H1 (cell line): ENCODE measurements around the gene LTBR. TPM values are rescaled to one million over a fixed set of nuclear protein-coding genes. Genes with fewer than 3 reads are reported as not detected.

Source experiments
- CTCF ChIA-PET: fragments of 300-600 bp; sonication (Branson Sonifier 250); formaldehyde crosslinking; loops from one replicate; lab custom pipeline; 2021; ENCODE audit not compliant: partially characterized antibody; lab: Charles Lee
- POLR2A ChIA-PET: fragments of 300-600 bp; sonication (Branson Sonifier 250); formaldehyde crosslinking; loops from one replicate; lab custom pipeline; 2021; ENCODE audit warnings: inconsistent platforms; ENCODE audit not compliant: partially characterized antibody; lab: Charles Lee
- DNase-seq, 2 experiments: peaks; one replicate each; pipeline versions ENCODE4 v3.0.0 to v3.0.0-alpha.2; 2010 to 2022; ENCODE audit warnings: low spot score in 2 of 2, low read depth in 1 of 2, mixed read lengths in 1 of 2
- FAIRE-seq: peaks from 2 replicates; lab custom pipeline; 2011; peaks lifted over from hg19 to GRCh38; lab: Jason Lieb, UNC
- H2AFZ ChIP-seq: 2 replicates; pipeline ENCODE4 v1.8.1; 2012; ENCODE audit warnings: low read length, inconsistent platforms
- H2AK5ac ChIP-seq: 2 replicates; pipeline ENCODE4 v1.6.1; 2013; ENCODE audit warnings: low read depth, low read length
- H2BK120ac ChIP-seq: replicated peaks from 2 replicates; pipeline ENCODE3; 2013; ENCODE audit warnings: low read depth, low read length, inconsistent platforms
- H2BK12ac ChIP-seq: 2 replicates; pipeline ENCODE4 v1.6.1; 2013; ENCODE audit warnings: low read depth, low read length
- H2BK15ac ChIP-seq: 2 replicates; pipeline ENCODE4 v1.6.1; 2013; ENCODE audit warnings: low read length
- H2BK20ac ChIP-seq: 2 replicates; pipeline ENCODE4 v1.6.1; 2013; ENCODE audit warnings: low read length
- H2BK5ac ChIP-seq: 2 replicates; pipeline ENCODE4 v1.6.1; 2013; ENCODE audit warnings: low read depth, low read length
- H3K14ac ChIP-seq: 2 replicates; pipeline ENCODE4 v1.6.1; 2013; ENCODE audit warnings: inconsistent platforms; ENCODE audit not compliant: insufficient read length
- H3K18ac ChIP-seq: 2 replicates; pipeline ENCODE4 v1.6.1; 2013; ENCODE audit warnings: low read length; ENCODE audit errors: extremely low read depth
- H3K23ac ChIP-seq: 2 replicates; pipeline ENCODE4 v1.6.1; 2013; ENCODE audit warnings: inconsistent platforms; ENCODE audit not compliant: insufficient read length
- H3K23me2 ChIP-seq: 2 replicates; pipeline ENCODE4 v1.6.1; 2013; ENCODE audit warnings: low read depth, low read length
- H3K27ac ChIP-seq: 2 replicates; pipeline ENCODE4 v1.6.1; 2011; ENCODE audit warnings: low read depth, low read length, inconsistent platforms
- H3K27me3 ChIP-seq, 4 experiments: replicated peaks in 1 of 4; 1 replicate in 1 of 4; 2 replicates in 3 of 4; pipeline versions ENCODE4 v1.6.1 to v1.8.1; 2011 to 2013; ENCODE audit warnings: low read length in 3 of 4, mild to moderate bottlenecking in 3 of 4, inconsistent platforms in 2 of 4, mixed read lengths in 2 of 4, moderate library complexity in 1 of 4; ENCODE audit not compliant: control insufficient read depth in 3 of 4, insufficient read depth in 3 of 4; ENCODE audit errors: extremely low read depth in 1 of 4
- H3K36me3 ChIP-seq, 4 experiments: 2 replicates each; pipeline versions ENCODE4 v1.6.1 to v1.8.1; 2011 to 2013; ENCODE audit warnings: mild to moderate bottlenecking in 4 of 4, low read length in 3 of 4, moderate library complexity in 2 of 4, control low read depth in 1 of 4, inconsistent platforms in 1 of 4; ENCODE audit not compliant: insufficient read depth in 4 of 4, control insufficient read depth in 2 of 4
- H3K4ac ChIP-seq: replicated peaks from 2 replicates; pipeline ENCODE3; 2013; ENCODE audit warnings: low read length, low read depth, mixed read lengths, inconsistent platforms; ENCODE audit not compliant: insufficient read length
- H3K4me1 ChIP-seq, 4 experiments: replicated peaks in 1 of 4; 1 replicate in 1 of 4; 2 replicates in 3 of 4; pipeline versions ENCODE4 v1.6.1 to v1.8.1; 2011 to 2013; ENCODE audit warnings: low read length in 3 of 4, inconsistent platforms in 2 of 4, mixed read lengths in 1 of 4; ENCODE audit not compliant: insufficient read depth in 4 of 4, control insufficient read depth in 3 of 4
- H3K4me2 ChIP-seq, 2 experiments: 2 replicates each; pipeline versions ENCODE4 v1.6.1 to v1.8.1; 2011 to 2013; ENCODE audit warnings: low read depth in 2 of 2, low read length in 2 of 2, control low read depth in 1 of 2, inconsistent platforms in 1 of 2, mild to moderate bottlenecking in 1 of 2; ENCODE audit not compliant: insufficient read depth in 1 of 2
- H3K4me3 ChIP-seq, 4 experiments: fragments of 200-600, 300-600 bp in 1 of 4; sonication (generic), shearing (Covaris generic), sonication (Bioruptor Twin) in 1 of 4; 2 replicates each; pipeline versions ENCODE4 v1.5.1 to v1.8.1; 2011 to 2016; ENCODE audit warnings: low read length in 4 of 4, low read depth in 3 of 4, control low read depth in 2 of 4, inconsistent platforms in 2 of 4, mild to moderate bottlenecking in 2 of 4, mixed read lengths in 1 of 4, moderate library complexity in 1 of 4; ENCODE audit not compliant: insufficient read depth in 2 of 4; ENCODE audit errors: extremely low read depth in 1 of 4
- H3K56ac ChIP-seq: replicated peaks from 2 replicates; pipeline ENCODE3; 2013; ENCODE audit warnings: low read depth, mild to moderate bottlenecking, mixed read lengths, low read length, inconsistent platforms; ENCODE audit not compliant: insufficient read length
- H3K79me1 ChIP-seq: 2 replicates; pipeline ENCODE4 v1.6.1; 2013; ENCODE audit warnings: low read depth, low read length, control low read depth
- H3K79me2 ChIP-seq, 2 experiments: 2 replicates each; pipeline versions ENCODE4 v1.6.1 to v1.8.1; 2012 to 2013; ENCODE audit warnings: low read length in 2 of 2, mild to moderate bottlenecking in 2 of 2, inconsistent platforms in 1 of 2; ENCODE audit not compliant: insufficient read depth in 2 of 2, control insufficient read depth in 1 of 2
- H3K9ac ChIP-seq, 4 experiments: replicated peaks in 1 of 4; 1 replicate in 1 of 4; 2 replicates in 3 of 4; pipeline versions ENCODE4 v1.6.1 to v1.8.1; 2011 to 2013; ENCODE audit warnings: low read depth in 3 of 4, low read length in 3 of 4, control low read depth in 2 of 4, mild to moderate bottlenecking in 2 of 4, moderate library complexity in 2 of 4, inconsistent platforms in 1 of 4; ENCODE audit errors: extremely low read depth in 1 of 4
- H3K9me3 ChIP-seq, 2 experiments: 2 replicates each; pipeline versions ENCODE4 v1.6.1 to v1.8.1; 2012 to 2013; ENCODE audit warnings: mild to moderate bottlenecking in 2 of 2, moderate library complexity in 2 of 2, control low read depth in 1 of 2, inconsistent platforms in 1 of 2, low read depth in 1 of 2, low read length in 1 of 2, mixed read lengths in 1 of 2; ENCODE audit not compliant: insufficient read depth in 2 of 2
- H4K20me1 ChIP-seq, 2 experiments: replicated peaks in 1 of 2; 2 replicates each; pipeline versions ENCODE3 to v1.8.1; 2011 to 2013; ENCODE audit warnings: inconsistent platforms in 2 of 2, low read length in 2 of 2, mild to moderate bottlenecking in 1 of 2; ENCODE audit not compliant: insufficient read depth in 2 of 2, control insufficient read depth in 1 of 2
- H4K5ac ChIP-seq: 2 replicates; pipeline ENCODE4 v1.6.1; 2013; ENCODE audit warnings: low read length, low read depth, mixed read lengths, inconsistent platforms; ENCODE audit not compliant: insufficient read length
- H4K8ac ChIP-seq: 2 replicates; pipeline ENCODE4 v1.8.0; 2013; ENCODE audit warnings: mild to moderate bottlenecking, moderate library complexity, low read length, inconsistent platforms; ENCODE audit not compliant: insufficient read depth; ENCODE audit errors: extremely low read depth
- H4K91ac ChIP-seq: replicated peaks from 2 replicates; pipeline ENCODE3; 2013; ENCODE audit warnings: low read length, mixed read lengths, inconsistent platforms; ENCODE audit not compliant: insufficient read length
- CHD2 ChIP-seq: IDR thresholded peaks from 2 replicates; pipeline ENCODE4 v1.6.1; 2012; ENCODE audit warnings: low read length, improper control_type of control experiment
- EP300 ChIP-seq, 2 experiments: IDR thresholded peaks; 1 replicate in 1 of 2; 2 replicates in 1 of 2; pipeline ENCODE4 v1.6.1; 2011 to 2012; ENCODE audit warnings: low read depth in 2 of 2, low read length in 2 of 2, mild to moderate bottlenecking in 2 of 2, borderline replicate concordance in 1 of 2, inconsistent platforms in 1 of 2, moderate library complexity in 1 of 2
- HDAC2 ChIP-seq, 2 experiments: fragments of 300-600 bp in 1 of 2; sonication (generic) in 1 of 2; IDR thresholded peaks; 2 replicates each; pipeline ENCODE4 v1.6.1; 2011 to 2012; ENCODE audit warnings: low read depth in 2 of 2, low read length in 2 of 2, mild to moderate bottlenecking in 2 of 2, moderate library complexity in 2 of 2, borderline replicate concordance in 1 of 2, inconsistent platforms in 1 of 2
- JUN ChIP-seq: IDR thresholded peaks from 2 replicates; pipeline ENCODE4 v1.6.1; 2011; ENCODE audit warnings: low read depth, mild to moderate bottlenecking, improper control_type of control experiment, low read length
- MAFK ChIP-seq: IDR thresholded peaks from 2 replicates; pipeline ENCODE4 v1.6.1; 2012; ENCODE audit warnings: low read depth, mild to moderate bottlenecking, improper control_type of control experiment, low read length
- SIN3A ChIP-seq, 2 experiments: IDR thresholded peaks in 1 of 2; conservative IDR thresholded peaks in 1 of 2; 2 replicates each; pipeline ENCODE4 v1.6.1; 2011 to 2012; ENCODE audit warnings: low read length in 2 of 2, improper control_type of control experiment in 1 of 2, low read depth in 1 of 2, mild to moderate bottlenecking in 1 of 2
- SP2 ChIP-seq: IDR thresholded peaks from 2 replicates; pipeline ENCODE4 v1.6.1; 2012; ENCODE audit warnings: mild to moderate bottlenecking, low read length, inconsistent platforms
- WGBS, 2 experiments: shearing (Covaris generic) in 1 of 2; methylation state at CpG; one replicate each; pipeline versions ENCODE4 v1.1.6 to v1.1.7; 2013 to 2015; ENCODE audit warnings: low lambda C conversion rate in 2 of 2, mixed read lengths in 2 of 2, inconsistent platforms in 1 of 2, low coverage in 1 of 2, missing lambda C conversion rate in 1 of 2; ENCODE audit not compliant: insufficient replicate concordance in 2 of 2, insufficient coverage in 1 of 2, insufficient read length in 1 of 2; ENCODE audit errors: extremely low coverage in 1 of 2, missing lambda C conversion rate in 1 of 2; 5-methylcytosine and 5-hydroxymethylcytosine counted together
- polyA plus RNA-seq, 7 experiments: library from polyadenylated mRNA; depleted of rRNA in 3 of 7; stranded (reverse) in 5 of 7; unstranded in 2 of 7; fragments of >200 nt in 5 of 7; fragments of 200-250 nt in 2 of 7; gene quantifications; 1 replicate in 5 of 7; 2 replicates in 1 of 7; 4 replicates in 1 of 7; pipeline versions ENCODE4 v1.2.1 to v1.2.3, GENCODE V29; 2011 to 2013; ENCODE audit warnings: missing spikeins in 2 of 7, mixed read lengths in 2 of 7
- total RNA-seq: library from RNA; stranded (reverse); fragmentation: NEBNext Ultra II Directional; extraction: Animal tissue kit (Norgen Biotek cat#: 25700); gene quantifications from 2 replicates; pipeline ENCODE4 v1.2.1, GENCODE V29; 2021
- TF ChIP-seq, protein P1 (sequence below), 3 experiments: IDR thresholded peaks; 1 replicate in 2 of 3; 2 replicates in 1 of 3; pipeline versions ENCODE4 v1.5.1 to v1.6.1; 2011; ENCODE audit warnings: low read length in 3 of 3, mild to moderate bottlenecking in 3 of 3, inconsistent platforms in 2 of 3, low read depth in 1 of 3, moderate library complexity in 1 of 3; ENCODE audit not compliant: insufficient read depth in 1 of 3; ENCODE audit errors: control extremely low read depth in 1 of 3

LTBR gene
- total and polyA plus RNA-seq, 2 of the 8 experiments (the other 6 are each of a cell fraction or from before 2014, with no cell fraction given): 5.1 to 6.3 TPM

DNA sequence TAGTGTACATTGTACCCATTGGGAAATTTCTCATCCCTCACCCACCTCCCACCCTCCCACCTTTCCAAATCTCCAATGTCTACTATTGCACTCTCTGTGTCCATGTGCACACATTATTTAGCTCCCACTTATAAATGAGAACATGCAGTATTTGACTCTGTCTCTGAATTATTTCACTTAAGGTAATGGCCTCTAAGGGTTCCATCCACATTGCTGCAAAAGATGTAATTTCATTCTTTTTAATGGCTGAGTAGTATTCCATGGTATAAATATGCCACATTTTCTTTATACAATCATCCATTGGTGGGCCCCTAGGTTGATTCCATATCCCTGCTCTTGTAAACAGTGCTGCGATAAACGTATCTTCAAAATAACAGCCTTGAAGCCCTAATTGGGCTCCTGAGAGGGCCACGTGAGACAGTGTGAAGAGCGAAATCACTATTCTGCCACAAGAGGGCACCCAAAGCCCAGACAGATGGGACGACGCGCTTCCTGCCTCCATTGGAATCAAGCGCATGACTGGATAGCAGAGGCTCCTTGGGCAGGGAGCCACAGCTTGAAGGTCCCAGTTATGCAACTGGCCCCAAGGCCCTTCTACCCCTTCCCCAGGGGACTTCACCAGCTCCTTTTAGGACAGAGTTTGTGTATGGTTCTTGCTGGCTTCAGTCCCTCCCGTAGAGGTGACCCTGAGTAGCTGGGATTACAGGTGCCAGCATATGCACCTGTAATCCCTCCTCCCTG lies 39.5 kb downstream of the LTBR start:
- H2BK5ac ChIP-seq: no peak overlapping the region
- no peak overlapping the region for H3K4me3 ChIP-seq
- H3K27me3 ChIP-seq: no peaks in the 10 kb centered on the region; a peak in 1 of 7 replicates
- DNase-seq (peak; percentile 70 to 77), FAIRE-seq (peak; percentile 94)
- 26% methylated on average over 9 of the region's 9 CpGs; no CpG with 5 or more reads in 1 of the 2 experiments for WGBS, 2 experiments
- no peaks in the 10 kb centered on the region for H3K79me2 ChIP-seq
- peak overlapping the region; percentile 77; the same call in 1 of the 2 replicates for H2AFZ ChIP-seq
- H2BK20ac ChIP-seq: no peak overlapping the region
- no peak overlapping the region for H2BK12ac ChIP-seq
- no peak overlapping the region for H4K91ac ChIP-seq
- no peaks in the 10 kb centered on the region for H3K36me3 ChIP-seq
- H3K9ac ChIP-seq: no peak overlapping the region
- no peak overlapping the region for H3K4me2 ChIP-seq
- H3K14ac ChIP-seq: no peak overlapping the region
- H3K4ac ChIP-seq: no peak overlapping the region
- no peaks in the 10 kb centered on the region for H4K20me1 ChIP-seq
- no peak overlapping the region for H2BK120ac ChIP-seq
- ChIA-PET CTCF (interaction anchor here (0.6 to 7.4 kb wide), 33 partner anchors 10 to 221 kb away, joined by 3 to 202 read pairs (median 5); partner anchors contain the start of genes CD27, MRPL51, TAPBPL and VAMP1), POLR2A (interaction anchor here (0.7 to 4.9 kb wide), 10 partner anchors 24 to 113 kb away, joined by 3 to 38 read pairs (median 5); partner anchors contain the start of genes GAPDH, SCNN1A and VAMP1)
- H4K5ac ChIP-seq: no peak overlapping the region
- H3K23me2 ChIP-seq: no peaks in the 10 kb centered on the region
- no peak overlapping the region for H2BK15ac ChIP-seq
- H3K4me1 ChIP-seq: peaks cover 0 to 4% (median under 1%) of the 10 kb centered on the region in 4 experiments; a peak in 2 of 7 replicates
- H3K27ac ChIP-seq: no peak overlapping the region
- no peak overlapping the region for H2AK5ac ChIP-seq
- no peak overlapping the region for H3K56ac ChIP-seq
- H3K9me3 ChIP-seq: no peaks in the 10 kb centered on the region
- no peak overlapping the region for H4K8ac ChIP-seq
- H3K79me1 ChIP-seq: no peaks in the 10 kb centered on the region
- no peak overlapping the region for H3K18ac ChIP-seq
- H3K23ac ChIP-seq: no peak overlapping the region
- TF ChIP-seq, protein P1, sequence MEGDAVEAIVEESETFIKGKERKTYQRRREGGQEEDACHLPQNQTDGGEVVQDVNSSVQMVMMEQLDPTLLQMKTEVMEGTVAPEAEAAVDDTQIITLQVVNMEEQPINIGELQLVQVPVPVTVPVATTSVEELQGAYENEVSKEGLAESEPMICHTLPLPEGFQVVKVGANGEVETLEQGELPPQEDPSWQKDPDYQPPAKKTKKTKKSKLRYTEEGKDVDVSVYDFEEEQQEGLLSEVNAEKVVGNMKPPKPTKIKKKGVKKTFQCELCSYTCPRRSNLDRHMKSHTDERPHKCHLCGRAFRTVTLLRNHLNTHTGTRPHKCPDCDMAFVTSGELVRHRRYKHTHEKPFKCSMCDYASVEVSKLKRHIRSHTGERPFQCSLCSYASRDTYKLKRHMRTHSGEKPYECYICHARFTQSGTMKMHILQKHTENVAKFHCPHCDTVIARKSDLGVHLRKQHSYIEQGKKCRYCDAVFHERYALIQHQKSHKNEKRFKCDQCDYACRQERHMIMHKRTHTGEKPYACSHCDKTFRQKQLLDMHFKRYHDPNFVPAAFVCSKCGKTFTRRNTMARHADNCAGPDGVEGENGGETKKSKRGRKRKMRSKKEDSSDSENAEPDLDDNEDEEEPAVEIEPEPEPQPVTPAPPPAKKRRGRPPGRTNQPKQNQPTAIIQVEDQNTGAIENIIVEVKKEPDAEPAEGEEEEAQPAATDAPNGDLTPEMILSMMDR (IDR thresholded peaks at IDR 0.05; ENCODE audit: control extremely low read depth in 1 of 3, insufficient read depth in 1 of 3, low read depth in 1 of 3, low read length in 3 of 3): peak; percentile 84 to 96 (median 95)
- TF ChIP-seq MAFK (no peak), SP2 (no peak), CHD2 (no peak), HDAC2 (IDR thresholded peaks at IDR 0.05; ENCODE audit: borderline replicate concordance in 1 of 2, low read depth in 2 of 2, low read length in 2 of 2) (no peak), SIN3A (conservative IDR thresholded peaks at IDR 0.05 in 1 of 2, IDR thresholded peaks at IDR 0.05 in 1 of 2; ENCODE audit: low read depth in 1 of 2, low read length in 2 of 2) (0 out of 4 replicates have a peak, but pooled peaks of 1 of the 2 experiments have one; percentile 38), EP300 (IDR thresholded peaks at IDR 0.05; ENCODE audit: borderline replicate concordance in 1 of 2, low read depth in 2 of 2, low read length in 2 of 2) (no peak), JUN (no peak)
